GM13976 (cell line): ENCODE measurements around the gene IGFBP4.
A peak's percentile ranks its signal among the peaks of the same experiment; 100 is the strongest.
"Not testable (repeated sequence)": the region's sequence is repeated elsewhere in the genome, so short reads cannot be mapped to it uniquely, and the experiment has no call there.

Experiments used
- DNase-seq: peaks from one replicate; pipeline ENCODE4 v3.0.0; 2012; ENCODE audit warnings: low spot score
- CTCF ChIP-seq: IDR thresholded peaks from 2 replicates; pipeline ENCODE4 v1.5.1; 2012; ENCODE audit warnings: borderline replicate concordance, mild to moderate bottlenecking; ENCODE audit not compliant: insufficient read depth; ENCODE audit errors: extremely low read depth, missing control alignments, control extremely low read depth
- in situ Hi-C: fragments of 300-500 bp; cut with MboI; formaldehyde crosslinking; loops from one replicate; pipeline ENCODE4 v1.12.0; 2022; ENCODE audit warnings: low sequenced_read_pairs, mixed read lengths, inconsistent platforms; ENCODE audit not compliant: unreplicated experiment

IGFBP4 gene

GRCh38 chr17:40411821-40412220, 31.4 kb upstream of the IGFBP4 start:
- in situ Hi-C loops: no loop called here

GRCh38 chr17:40412880-40413279, 30.4 kb upstream of the IGFBP4 start:
- DNase-seq: no peak
- no peak for TF ChIP-seq CTCF
- in situ Hi-C loops: no loop called here

More at GRCh38 chr17:40411821-40412220, 31.4 kb upstream of the IGFBP4 start:
- no peak for TF ChIP-seq CTCF
- DNase-seq: no peak

- in situ Hi-C loops, DNase-seq: not testable (repeated sequence)
These were observed 28.9 kb upstream of the IGFBP4 start for GRCh38 chr17:40414312-40414711.

GRCh38 chr17:40415390-40415789, 27.9 kb upstream of the IGFBP4 start:
- peak; percentile 36 for TF ChIP-seq CTCF
- peak; percentile 47 for DNase-seq
- in situ Hi-C loops: no loop called here

- in situ Hi-C loops: no loop called here
These were observed 26.6 kb upstream of the IGFBP4 start for GRCh38 chr17:40416671-40417070.

GRCh38 chr17:40417258-40417608, 26.0 kb upstream of the IGFBP4 start:
- no peak for TF ChIP-seq CTCF
- in situ Hi-C loops: no loop called here
- DNase-seq: no peak

More at GRCh38 chr17:40416671-40417070, 26.6 kb upstream of the IGFBP4 start:
- DNase-seq: no peak
- no peak for TF ChIP-seq CTCF

GRCh38 chr17:40417609-40418427, 25.4 kb upstream of the IGFBP4 start, which contains the start of gene TOP2A:
Gene TOP2A, minus strand, starts transcription at chr17:40417896. Its CDS starts 105 bp downstream, at chr17:40417791.
- in situ Hi-C loops: no loop called here
- DNase-seq: peak; percentile 99
- TF ChIP-seq CTCF: no peak
